ENCODE measurements around the gene SLC13A3. TPM values are rescaled to one million over a fixed set of nuclear protein-coding genes. Genes with fewer than 3 reads are reported as not detected.

SLC13A3 gene
- total RNA-seq, 1 experiment from 2014 or later = 1.3 TPM

GRCh38 chr20:46606817-46607190 is 44.5 kb downstream of the SLC13A3 start:
- TF ChIP-seq, protein P1, sequence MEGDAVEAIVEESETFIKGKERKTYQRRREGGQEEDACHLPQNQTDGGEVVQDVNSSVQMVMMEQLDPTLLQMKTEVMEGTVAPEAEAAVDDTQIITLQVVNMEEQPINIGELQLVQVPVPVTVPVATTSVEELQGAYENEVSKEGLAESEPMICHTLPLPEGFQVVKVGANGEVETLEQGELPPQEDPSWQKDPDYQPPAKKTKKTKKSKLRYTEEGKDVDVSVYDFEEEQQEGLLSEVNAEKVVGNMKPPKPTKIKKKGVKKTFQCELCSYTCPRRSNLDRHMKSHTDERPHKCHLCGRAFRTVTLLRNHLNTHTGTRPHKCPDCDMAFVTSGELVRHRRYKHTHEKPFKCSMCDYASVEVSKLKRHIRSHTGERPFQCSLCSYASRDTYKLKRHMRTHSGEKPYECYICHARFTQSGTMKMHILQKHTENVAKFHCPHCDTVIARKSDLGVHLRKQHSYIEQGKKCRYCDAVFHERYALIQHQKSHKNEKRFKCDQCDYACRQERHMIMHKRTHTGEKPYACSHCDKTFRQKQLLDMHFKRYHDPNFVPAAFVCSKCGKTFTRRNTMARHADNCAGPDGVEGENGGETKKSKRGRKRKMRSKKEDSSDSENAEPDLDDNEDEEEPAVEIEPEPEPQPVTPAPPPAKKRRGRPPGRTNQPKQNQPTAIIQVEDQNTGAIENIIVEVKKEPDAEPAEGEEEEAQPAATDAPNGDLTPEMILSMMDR (conservative IDR thresholded peaks at IDR 0.05; ENCODE audit: low read depth, low read length) = no peak
- no peak for TF ChIP-seq EZH2 (IDR thresholded peaks at IDR 0.05; ENCODE audit: borderline replicate concordance, low read depth, low read length, poor library complexity, severe bottlenecking)
- CTCF ChIA-PET = no interaction called here
- POLR2A ChIA-PET (ENCODE audit: low non-redundant PET) = no interaction called here
- intact Hi-C loops (cut with micrococcal nuclease; ENCODE audit: unreplicated experiment) = no loop called here
- no TSS peak for BruUV-seq (replicated peaks)
- DNase-seq (ENCODE audit: low spot score) = no peak
- Histone ChIP-seq H3K27ac (ENCODE audit: low read depth, low read length, poor library complexity, severe bottlenecking) (no peak overlapping the region), H3K9me3 (ENCODE audit: low read depth, low read length, poor library complexity, severe bottlenecking) (no peaks in the 10 kb centered on the region), H3K4me1 (ENCODE audit: insufficient read depth, low read length, poor library complexity, severe bottlenecking) (no peaks in the 10 kb centered on the region), H3K4me3 (ENCODE audit: low read depth, low read length, poor library complexity, severe bottlenecking) (no peak overlapping the region), H3K27me3 (replicated peaks; ENCODE audit: insufficient read depth, low read depth, low read length, poor library complexity) (no peaks in the 10 kb centered on the region), H3K36me3 (ENCODE audit: insufficient read depth, low read length, poor library complexity, severe bottlenecking) (no peaks in the 10 kb centered on the region)

- CTCF ChIA-PET = no interaction called here
Observed at GRCh38 chr20:46605978-46606816, 45.1 kb downstream of the SLC13A3 start.

GRCh38 chr20:46605181-46605580 is 46.1 kb downstream of the SLC13A3 start:
- no peak for DNase-seq (ENCODE audit: low spot score)
- Histone ChIP-seq H3K4me3 (ENCODE audit: low read depth, low read length, poor library complexity, severe bottlenecking) (no peak overlapping the region), H3K27me3 (replicated peaks; ENCODE audit: insufficient read depth, low read depth, low read length, poor library complexity) (no peaks in the 10 kb centered on the region), H3K36me3 (ENCODE audit: insufficient read depth, low read length, poor library complexity, severe bottlenecking) (no peaks in the 10 kb centered on the region), H3K4me1 (ENCODE audit: insufficient read depth, low read length, poor library complexity, severe bottlenecking) (no peaks in the 10 kb centered on the region), H3K9me3 (ENCODE audit: low read depth, low read length, poor library complexity, severe bottlenecking) (no peaks in the 10 kb centered on the region), H3K27ac (ENCODE audit: low read depth, low read length, poor library complexity, severe bottlenecking) (no peak overlapping the region)
- intact Hi-C loops (cut with micrococcal nuclease; ENCODE audit: unreplicated experiment) = no loop called here
- ChIA-PET POLR2A (ENCODE audit: low non-redundant PET) (no interaction called here), CTCF (no interaction called here)
- TF ChIP-seq, protein P1 (conservative IDR thresholded peaks at IDR 0.05; ENCODE audit: low read depth, low read length) = no peak
- no peak for TF ChIP-seq EZH2 (IDR thresholded peaks at IDR 0.05; ENCODE audit: borderline replicate concordance, low read depth, low read length, poor library complexity, severe bottlenecking)
- no TSS peak for BruUV-seq (replicated peaks)

More at GRCh38 chr20:46605978-46606816, 45.1 kb downstream of the SLC13A3 start:
- Histone ChIP-seq H3K9me3 (ENCODE audit: low read depth, low read length, poor library complexity, severe bottlenecking) (no peaks in the 10 kb centered on the region), H3K36me3 (ENCODE audit: insufficient read depth, low read length, poor library complexity, severe bottlenecking) (no peaks in the 10 kb centered on the region), H3K27ac (ENCODE audit: low read depth, low read length, poor library complexity, severe bottlenecking) (no peak overlapping the region), H3K4me1 (ENCODE audit: insufficient read depth, low read length, poor library complexity, severe bottlenecking) (no peaks in the 10 kb centered on the region), H3K27me3 (replicated peaks; ENCODE audit: insufficient read depth, low read depth, low read length, poor library complexity) (no peaks in the 10 kb centered on the region), H3K4me3 (ENCODE audit: low read depth, low read length, poor library complexity, severe bottlenecking) (no peak overlapping the region)
- no peak for DNase-seq (ENCODE audit: low spot score)
- POLR2A ChIA-PET (ENCODE audit: low non-redundant PET) = no interaction called here
- BruUV-seq (replicated peaks) = no TSS peak
- no peak for TF ChIP-seq EZH2 (IDR thresholded peaks at IDR 0.05; ENCODE audit: borderline replicate concordance, low read depth, low read length, poor library complexity, severe bottlenecking)
- TF ChIP-seq, protein P1 (conservative IDR thresholded peaks at IDR 0.05; ENCODE audit: low read depth, low read length) = no peak
- intact Hi-C loops (cut with micrococcal nuclease; ENCODE audit: unreplicated experiment) = no loop called here
